ENCODE measurements around the gene ADD1.

ADD1 gene

DNA sequence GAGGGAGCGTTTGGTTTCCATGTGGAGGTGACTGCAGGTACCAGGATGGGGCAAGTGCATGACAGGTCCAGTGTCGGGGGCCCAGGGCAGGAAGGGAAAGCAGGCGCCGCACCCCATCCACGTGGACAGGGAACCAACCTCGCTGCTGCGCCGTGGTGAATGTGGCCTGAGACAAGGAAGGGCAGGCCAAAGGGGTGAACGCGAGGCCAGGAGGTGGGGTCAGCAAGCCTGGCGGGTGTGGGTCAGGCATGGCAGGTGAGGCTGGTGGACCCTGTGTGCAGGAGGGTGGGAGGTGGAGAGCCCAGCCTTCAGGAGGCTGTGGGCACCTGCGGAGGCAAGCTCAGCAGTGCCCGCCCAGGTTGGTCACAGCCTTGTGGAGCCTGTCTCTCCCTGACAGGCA lies 36.1 kb upstream of the ADD1 start:
- Histone ChIP-seq H3K9me3 (ENCODE audit: control insufficient read depth, low read length) (no peaks in the 10 kb centered on the region), H3K27me3 (ENCODE audit: control insufficient read depth, insufficient read depth, low read length, poor library complexity, severe bottlenecking) (no peaks in the 10 kb centered on the region), H3K4me1 (ENCODE audit: control insufficient read depth, insufficient read depth, low read length) (peaks cover 11% of the 10 kb centered on the region), H3K36me3 (ENCODE audit: control insufficient read depth, insufficient read depth, low read length) (no peaks in the 10 kb centered on the region), H3K4me3 (ENCODE audit: insufficient read depth, low read depth, low read length) (no peak overlapping the region), H3K27ac (ENCODE audit: insufficient read depth, low read depth, low read length, poor library complexity, severe bottlenecking) (no peak overlapping the region)
- 95 to 96% methylated on average over 13 of the region's 13 CpGs for WGBS, 2 experiments

DNA sequence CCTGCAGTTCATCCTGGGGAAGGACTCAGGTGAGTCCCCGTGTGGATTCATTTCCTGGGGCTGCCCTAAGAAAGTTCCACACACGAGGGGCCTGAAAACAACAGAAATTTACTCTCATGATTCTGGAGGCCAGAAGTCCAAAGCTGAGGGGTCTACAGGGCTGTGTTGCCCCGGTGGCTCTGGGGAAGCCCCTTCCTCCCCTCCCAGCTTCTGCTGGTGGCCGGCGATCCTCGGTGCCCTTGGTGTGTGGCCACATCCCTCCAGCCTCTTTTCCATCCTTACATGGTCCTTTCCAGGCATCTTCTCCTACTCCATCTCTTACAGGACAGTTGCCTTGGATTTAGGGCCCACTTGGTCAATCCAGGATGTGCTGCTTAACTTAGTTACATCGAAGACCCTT lies 35.6 kb upstream of the ADD1 start:
- H3K27ac ChIP-seq (ENCODE audit: insufficient read depth, low read depth, low read length, poor library complexity, severe bottlenecking): no peak overlapping the region
- 91 to 92% methylated on average over 7 of the region's 7 CpGs for WGBS, 2 experiments
- H3K4me1 ChIP-seq (ENCODE audit: control insufficient read depth, insufficient read depth, low read length): peaks cover 11% of the 10 kb centered on the region
- H3K36me3 ChIP-seq (ENCODE audit: control insufficient read depth, insufficient read depth, low read length): no peaks in the 10 kb centered on the region
- H3K27me3 ChIP-seq (ENCODE audit: control insufficient read depth, insufficient read depth, low read length, poor library complexity, severe bottlenecking): no peaks in the 10 kb centered on the region
- no peaks in the 10 kb centered on the region for H3K9me3 ChIP-seq (ENCODE audit: control insufficient read depth, low read length)
- no peak overlapping the region for H3K4me3 ChIP-seq (ENCODE audit: insufficient read depth, low read depth, low read length)

DNA sequence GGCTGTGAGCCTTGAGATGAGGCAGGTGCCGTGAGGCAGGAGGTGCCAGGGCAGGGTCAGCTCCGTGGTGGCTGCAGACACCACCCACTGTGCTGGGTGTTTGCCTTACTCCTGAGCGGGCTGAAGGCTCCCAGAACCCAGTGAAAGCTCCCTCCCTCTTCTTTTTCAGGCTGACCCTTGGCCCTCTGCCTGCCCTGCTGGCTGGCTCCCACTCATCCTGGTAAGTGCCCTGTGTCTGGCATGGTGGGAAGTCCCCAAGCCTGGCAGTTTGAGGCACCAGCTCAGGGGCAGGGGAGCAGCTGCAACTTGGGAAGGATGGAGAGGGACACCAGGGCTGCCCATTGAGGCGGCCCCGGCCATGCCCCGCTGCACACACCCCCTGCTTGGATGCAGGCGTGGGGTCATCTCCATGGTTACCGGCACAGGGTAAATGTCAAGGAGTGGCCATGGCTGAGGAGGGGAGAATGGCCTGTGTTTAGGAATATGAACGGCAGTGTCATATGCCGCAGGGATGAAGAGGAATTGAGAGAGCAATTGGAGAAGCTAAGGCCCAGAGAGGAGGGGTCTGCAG lies 33.9 kb upstream of the ADD1 start:
- 66 to 70% methylated on average over 10 of the region's 10 CpGs for WGBS, 2 experiments
- Histone ChIP-seq H3K27me3 (ENCODE audit: control insufficient read depth, insufficient read depth, low read length, poor library complexity, severe bottlenecking) (no peaks in the 10 kb centered on the region), H3K4me3 (ENCODE audit: insufficient read depth, low read depth, low read length) (no peak overlapping the region), H3K27ac (ENCODE audit: insufficient read depth, low read depth, low read length, poor library complexity, severe bottlenecking) (no peak overlapping the region), H3K4me1 (ENCODE audit: control insufficient read depth, insufficient read depth, low read length) (peaks cover 11% of the 10 kb centered on the region), H3K36me3 (ENCODE audit: control insufficient read depth, insufficient read depth, low read length) (no peaks in the 10 kb centered on the region), H3K9me3 (ENCODE audit: control insufficient read depth, low read length) (no peaks in the 10 kb centered on the region)

DNA sequence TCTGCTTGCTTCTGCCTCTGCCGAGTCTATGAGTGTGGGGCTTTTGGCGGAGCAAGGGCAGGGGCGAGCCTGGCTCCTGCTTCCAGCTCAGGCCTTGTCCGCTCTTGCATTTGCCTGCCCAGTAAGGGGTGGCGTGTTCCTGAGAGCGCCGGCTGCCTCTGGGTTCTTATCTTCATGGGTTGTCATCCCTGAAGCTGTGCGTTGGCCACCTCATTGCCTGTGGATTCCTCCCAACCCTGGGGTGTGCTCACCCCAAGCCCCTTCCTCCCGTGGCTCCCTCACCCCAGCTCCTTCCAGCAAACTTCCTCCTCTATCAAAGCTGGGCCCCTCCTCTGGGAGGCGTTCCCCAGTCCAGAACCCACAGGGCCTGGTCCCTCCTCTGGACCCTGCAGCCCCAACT lies 33.3 kb upstream of the ADD1 start:
- no peak overlapping the region for H3K4me3 ChIP-seq (ENCODE audit: insufficient read depth, low read depth, low read length)
- peaks cover 11% of the 10 kb centered on the region for H3K4me1 ChIP-seq (ENCODE audit: control insufficient read depth, insufficient read depth, low read length)
- 89% methylated on average over 10 of the region's 10 CpGs for WGBS, 2 experiments
- no peaks in the 10 kb centered on the region for H3K9me3 ChIP-seq (ENCODE audit: control insufficient read depth, low read length)
- H3K27ac ChIP-seq (ENCODE audit: insufficient read depth, low read depth, low read length, poor library complexity, severe bottlenecking): no peak overlapping the region
- no peaks in the 10 kb centered on the region for H3K27me3 ChIP-seq (ENCODE audit: control insufficient read depth, insufficient read depth, low read length, poor library complexity, severe bottlenecking)
- no peaks in the 10 kb centered on the region for H3K36me3 ChIP-seq (ENCODE audit: control insufficient read depth, insufficient read depth, low read length)

DNA sequence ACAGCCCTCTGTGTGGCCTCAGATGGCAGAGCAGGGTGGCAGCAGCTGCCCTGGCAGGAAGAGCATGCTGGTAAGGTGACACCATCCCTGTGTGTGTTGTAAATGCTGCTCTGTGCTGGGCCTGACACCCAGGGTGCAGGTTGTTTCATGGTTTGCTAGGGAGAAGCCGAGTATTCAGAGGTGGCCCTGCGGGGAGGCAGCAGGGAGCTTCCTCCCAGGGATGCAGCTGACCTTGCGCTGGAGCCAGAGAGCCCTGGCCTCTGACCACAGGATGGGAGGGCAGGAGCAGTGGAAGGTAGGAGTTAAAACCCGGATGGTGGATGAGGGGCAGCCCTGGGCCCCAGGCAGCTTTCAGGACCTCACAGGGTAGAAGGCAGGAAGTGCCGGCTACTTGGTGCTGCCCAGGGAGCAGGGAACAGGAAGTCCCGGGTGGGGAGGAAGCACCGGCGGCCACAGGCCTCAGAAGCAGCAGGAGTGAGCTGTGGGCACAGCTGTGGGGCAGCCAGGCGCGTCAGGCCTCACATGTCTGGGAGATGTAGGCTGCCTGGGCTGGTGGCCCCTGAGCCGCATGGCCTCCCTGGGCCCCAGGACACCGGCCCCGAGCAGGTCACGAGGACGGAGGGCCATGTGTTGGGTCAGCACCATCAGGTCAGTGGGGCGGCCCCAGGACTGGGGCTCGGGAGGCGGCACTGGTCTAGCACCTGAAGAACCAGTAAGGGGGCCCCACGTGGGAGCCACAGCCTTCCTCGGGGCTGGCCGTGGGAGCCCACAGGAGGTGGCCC lies 31.6 kb upstream of the ADD1 start:
- H3K36me3 ChIP-seq (ENCODE audit: control insufficient read depth, insufficient read depth, low read length): no peaks in the 10 kb centered on the region
- no peak overlapping the region for H3K4me3 ChIP-seq (ENCODE audit: insufficient read depth, low read depth, low read length)
- 77% methylated on average over 21 of the region's 21 CpGs for WGBS, 2 experiments

GRCh38 chr4:2812612-2813354 lies 30.9 kb upstream of the ADD1 start:
- Histone ChIP-seq H3K36me3 (ENCODE audit: control insufficient read depth, insufficient read depth, low read length) (no peaks in the 10 kb centered on the region), H3K27ac (ENCODE audit: insufficient read depth, low read depth, low read length, poor library complexity, severe bottlenecking) (no peak overlapping the region), H3K4me1 (ENCODE audit: control insufficient read depth, insufficient read depth, low read length) (peaks cover 11% of the 10 kb centered on the region), H3K4me3 (ENCODE audit: insufficient read depth, low read depth, low read length) (no peak overlapping the region), H3K9me3 (ENCODE audit: control insufficient read depth, low read length) (no peaks in the 10 kb centered on the region), H3K27me3 (ENCODE audit: control insufficient read depth, insufficient read depth, low read length, poor library complexity, severe bottlenecking) (peaks cover 7% of the 10 kb centered on the region)
- 75 to 78% methylated on average over 19 to 20 of the region's 20 CpGs for WGBS, 2 experiments

More for the DNA sequence above, 31.6 kb upstream of the ADD1 start:
- Histone ChIP-seq H3K4me1 (ENCODE audit: control insufficient read depth, insufficient read depth, low read length) (peaks cover 11% of the 10 kb centered on the region), H3K27me3 (ENCODE audit: control insufficient read depth, insufficient read depth, low read length, poor library complexity, severe bottlenecking) (no peaks in the 10 kb centered on the region), H3K27ac (ENCODE audit: insufficient read depth, low read depth, low read length, poor library complexity, severe bottlenecking) (no peak overlapping the region), H3K9me3 (ENCODE audit: control insufficient read depth, low read length) (no peaks in the 10 kb centered on the region)

GRCh38 chr4:2813446-2814405 lies 29.9 kb upstream of the ADD1 start:
- no peak overlapping the region for H3K27ac ChIP-seq (ENCODE audit: insufficient read depth, low read depth, low read length, poor library complexity, severe bottlenecking)

GRCh38 chr4:2814627-2815270 lies 28.9 kb upstream of the ADD1 start:
- no peaks in the 10 kb centered on the region for H3K9me3 ChIP-seq (ENCODE audit: control insufficient read depth, low read length)
- WGBS, 2 experiments: 82 to 85% methylated on average over 7 of the region's 7 CpGs
- no peak overlapping the region for H3K4me3 ChIP-seq (ENCODE audit: insufficient read depth, low read depth, low read length)
- no peak overlapping the region for H3K27ac ChIP-seq (ENCODE audit: insufficient read depth, low read depth, low read length, poor library complexity, severe bottlenecking)
- peaks cover 7% of the 10 kb centered on the region for H3K4me1 ChIP-seq (ENCODE audit: control insufficient read depth, insufficient read depth, low read length)
- H3K36me3 ChIP-seq (ENCODE audit: control insufficient read depth, insufficient read depth, low read length): no peaks in the 10 kb centered on the region
- H3K27me3 ChIP-seq (ENCODE audit: control insufficient read depth, insufficient read depth, low read length, poor library complexity, severe bottlenecking): peaks cover 7% of the 10 kb centered on the region

More at GRCh38 chr4:2813446-2814405, 29.9 kb upstream of the ADD1 start:
- Histone ChIP-seq H3K36me3 (ENCODE audit: control insufficient read depth, insufficient read depth, low read length) (no peaks in the 10 kb centered on the region), H3K9me3 (ENCODE audit: control insufficient read depth, low read length) (no peaks in the 10 kb centered on the region), H3K4me3 (ENCODE audit: insufficient read depth, low read depth, low read length) (no peak overlapping the region), H3K27me3 (ENCODE audit: control insufficient read depth, insufficient read depth, low read length, poor library complexity, severe bottlenecking) (peaks cover 7% of the 10 kb centered on the region), H3K4me1 (ENCODE audit: control insufficient read depth, insufficient read depth, low read length) (peaks cover 11% of the 10 kb centered on the region)
- 95 to 96% methylated on average over 17 of the region's 17 CpGs for WGBS, 2 experiments

GRCh38 chr4:2816401-2816954 lies 27.2 kb upstream of the ADD1 start:
- Histone ChIP-seq H3K4me1 (ENCODE audit: control insufficient read depth, insufficient read depth, low read length) (peaks cover 5% of the 10 kb centered on the region), H3K27ac (ENCODE audit: insufficient read depth, low read depth, low read length, poor library complexity, severe bottlenecking) (no peak overlapping the region), H3K9me3 (ENCODE audit: control insufficient read depth, low read length) (no peaks in the 10 kb centered on the region), H3K27me3 (ENCODE audit: control insufficient read depth, insufficient read depth, low read length, poor library complexity, severe bottlenecking) (peaks cover 7% of the 10 kb centered on the region), H3K4me3 (ENCODE audit: insufficient read depth, low read depth, low read length) (no peak overlapping the region), H3K36me3 (ENCODE audit: control insufficient read depth, insufficient read depth, low read length) (no peaks in the 10 kb centered on the region)
- 100% methylated on average over 1 of the region's 1 CpG; no CpG with 5 or more reads in 1 of the 2 experiments for WGBS, 2 experiments
